GM19438 (cell line): ENCODE data around the gene SHBG.
"Not testable (repeated sequence)": the region's sequence is repeated elsewhere in the genome, so short reads cannot be mapped to it uniquely, and the experiment has no call there.

ENCODE experiments used
- ATAC-seq: cut with Tn5 transposase; IDR thresholded peaks from one replicate; pipeline ENCODE4 v1.9.1; 2021; ENCODE audit warnings: low read depth; ENCODE audit not compliant: unreplicated experiment

SHBG gene

GRCh38 chr17:7641635-7642034 is 11.7 kb downstream of the SHBG start:
- not testable (repeated sequence) for ATAC-seq

DNA sequence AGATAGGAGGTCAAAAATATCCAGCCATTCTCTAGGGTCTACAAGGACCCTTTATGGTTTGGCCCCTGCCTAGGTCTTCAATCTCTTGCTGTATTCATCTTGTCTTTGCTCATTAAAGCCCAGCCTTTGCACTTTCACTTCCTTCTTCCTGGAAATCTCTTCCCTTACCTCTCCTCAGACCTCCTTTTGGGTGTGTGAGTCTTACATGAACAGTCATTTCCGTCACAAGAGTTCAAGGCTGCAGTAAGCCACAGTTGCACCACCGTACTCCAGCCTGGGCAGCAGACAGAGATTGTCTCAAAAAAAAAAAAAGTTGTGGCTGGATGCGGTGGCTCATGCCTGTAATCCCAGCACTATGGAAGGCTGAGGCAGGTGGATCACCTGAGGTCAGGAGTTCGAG is 14.8 kb downstream of the SHBG start:
- ATAC-seq = no peak

GRCh38 chr17:7646457-7646856 is 16.5 kb downstream of the SHBG start:
- no peak for ATAC-seq

GRCh38 chr17:7647018-7647417 is 17.1 kb downstream of the SHBG start:
- no peak for ATAC-seq

DNA sequence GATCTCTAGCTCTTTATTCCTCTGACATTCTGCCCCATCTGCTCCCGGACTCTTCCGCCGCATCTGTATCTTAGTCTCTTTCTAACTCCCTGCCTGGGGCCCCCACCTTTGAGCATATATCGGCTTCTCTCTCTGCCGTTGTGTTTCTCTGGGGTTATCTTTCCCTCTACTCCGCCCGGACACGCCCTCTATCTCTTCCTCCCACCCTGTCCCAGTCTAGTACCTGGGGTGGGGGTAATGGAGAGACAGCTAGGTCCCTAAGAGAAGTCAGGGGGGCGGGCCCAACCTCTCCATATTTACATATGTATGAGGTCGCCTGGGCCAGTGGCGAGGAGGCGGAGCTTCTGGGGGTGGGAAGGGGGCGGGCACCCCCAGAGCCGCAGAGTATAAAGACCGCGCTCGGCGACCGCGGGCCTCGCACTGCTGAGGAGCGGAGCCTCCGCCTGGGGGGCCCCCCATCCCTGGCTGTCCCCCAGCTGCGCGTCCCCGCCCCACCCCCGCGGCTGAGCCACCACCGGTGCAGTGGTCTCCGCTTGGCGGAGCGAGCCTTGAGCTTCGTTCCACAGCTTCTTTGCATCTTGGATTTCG is 20.7 kb downstream of the SHBG start, which contains the start of gene ATP1B2:
TSS of gene ATP1B2 (plus strand) at position 418 of the 588 bp plus-strand sequence. CDS start 593 bp downstream, outside the sequence.
- ATAC-seq = no peak

- no peak for ATAC-seq
Observed at GRCh38 chr17:7651097-7651664, 21.2 kb downstream of the SHBG start.

DNA sequence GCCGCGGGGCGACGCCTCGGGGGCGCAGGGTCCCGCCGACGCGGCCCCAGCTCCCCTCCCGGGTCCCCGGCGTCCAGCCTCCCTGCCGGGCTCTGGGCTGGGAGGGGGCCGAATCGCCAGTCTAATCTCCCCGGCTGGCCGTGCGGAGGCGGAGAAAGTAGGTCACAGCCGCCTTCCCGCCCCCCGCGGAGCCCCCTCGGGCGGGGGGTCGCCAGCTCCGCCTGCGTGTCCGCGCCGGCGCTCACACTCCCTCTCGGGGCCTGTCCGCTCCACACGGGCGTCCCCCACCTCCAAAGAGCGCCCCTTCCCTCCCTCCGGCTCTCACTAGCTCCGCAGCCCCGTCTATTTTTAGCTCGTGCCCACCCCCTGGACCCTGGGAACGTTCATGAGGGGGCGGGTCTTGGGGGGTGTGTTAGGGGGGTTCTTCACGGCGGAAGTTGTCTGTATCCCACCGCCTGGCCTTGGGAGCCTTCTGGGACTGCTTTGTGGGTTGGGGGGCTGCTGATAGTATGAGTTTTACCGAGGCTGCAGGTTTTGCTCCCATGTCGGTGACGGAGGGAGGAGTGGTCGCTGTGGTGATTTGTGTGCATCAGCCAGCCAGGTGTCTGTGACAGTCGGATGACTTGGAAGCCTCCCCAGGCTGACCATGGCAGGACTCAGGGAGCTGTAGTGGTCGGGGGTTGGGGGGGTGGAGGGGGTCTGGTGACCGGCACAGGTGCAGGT is 21.9 kb downstream of the SHBG start:
- ATAC-seq = no peak

- no peak for ATAC-seq
Observed at GRCh38 chr17:7652388-7653356, 22.7 kb downstream of the SHBG start.

DNA sequence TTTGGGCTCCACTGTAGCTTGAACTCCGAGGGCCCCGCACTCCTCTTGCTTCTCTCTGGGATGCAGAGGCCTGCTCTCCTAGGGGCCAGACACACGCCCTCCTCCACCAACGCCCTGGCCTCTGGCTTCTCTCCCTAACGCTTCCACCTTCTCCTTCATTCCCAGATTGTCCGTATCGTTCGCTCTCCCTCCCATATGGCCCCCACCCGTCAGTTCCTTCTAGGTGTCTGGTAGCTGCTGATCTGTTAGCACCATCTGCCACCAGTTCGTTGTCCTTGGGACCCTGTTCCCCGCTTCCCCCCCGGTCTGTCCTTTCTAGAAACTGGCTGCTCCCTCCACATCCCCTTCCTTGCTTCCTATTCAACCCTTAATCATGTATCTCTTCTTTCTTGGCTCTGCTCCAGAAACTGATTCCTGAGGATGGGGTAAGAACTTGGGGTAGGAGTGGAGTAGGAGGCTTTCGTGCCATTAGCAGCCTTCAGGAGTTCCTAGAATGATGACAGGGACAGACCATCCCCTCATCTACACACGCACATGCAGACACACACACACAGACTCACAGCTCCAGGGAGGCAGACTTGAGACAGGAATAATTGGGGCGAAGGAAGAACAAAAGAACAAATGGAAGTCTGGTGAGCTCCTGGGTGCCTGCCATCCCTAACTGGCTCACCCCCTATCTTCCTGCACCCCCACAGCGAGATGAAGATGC is 25.1 kb downstream of the SHBG start:
- ATAC-seq = no peak

DNA sequence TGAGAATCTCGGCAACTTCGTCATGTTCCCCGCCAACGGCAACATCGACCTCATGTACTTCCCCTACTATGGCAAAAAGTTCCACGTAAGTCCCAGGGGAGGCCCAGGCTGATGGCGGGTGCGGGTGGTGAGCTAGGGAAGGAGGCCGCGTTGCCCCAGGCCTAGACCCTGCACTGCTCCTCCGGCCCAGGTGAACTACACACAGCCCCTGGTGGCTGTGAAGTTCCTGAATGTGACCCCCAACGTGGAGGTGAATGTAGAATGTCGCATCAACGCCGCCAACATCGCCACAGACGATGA is 25.6 kb downstream of the SHBG start:
- no peak for ATAC-seq

DNA sequence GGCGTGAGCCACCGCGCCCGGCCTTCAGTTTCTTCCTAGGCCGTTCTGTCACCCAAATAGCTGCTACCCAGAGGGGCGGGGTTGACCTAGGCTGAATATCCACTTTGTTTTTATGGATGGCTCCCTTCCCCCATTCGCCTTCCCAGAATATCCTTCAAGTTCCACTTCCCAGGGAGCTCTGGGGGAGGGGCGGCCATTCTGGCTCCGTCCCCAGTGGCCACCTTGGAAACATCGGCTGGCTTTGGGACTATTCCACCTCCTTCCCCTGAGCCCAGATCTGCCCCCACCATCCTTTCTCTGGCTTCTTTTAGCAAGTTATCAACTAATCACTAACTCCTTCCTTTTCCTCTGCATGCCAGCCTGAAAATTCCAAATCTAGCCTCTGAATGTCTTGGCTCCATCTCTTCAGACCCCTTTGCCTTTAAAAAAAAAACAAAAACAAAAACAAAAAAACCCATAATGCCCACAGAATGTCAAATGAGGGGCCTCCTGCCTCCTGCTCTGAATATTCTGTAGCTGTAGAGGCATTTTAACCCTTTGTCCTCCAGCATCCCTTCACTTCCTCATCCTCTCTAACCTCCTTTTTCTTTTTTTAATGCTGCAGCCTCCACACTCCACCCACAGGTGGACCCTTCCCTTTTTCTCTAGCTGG is 27.1 kb downstream of the SHBG start:
- no peak for ATAC-seq

- no peak for ATAC-seq
Observed at GRCh38 chr17:7667656-7668406, 37.9 kb downstream of the SHBG start.

GRCh38 chr17:7668482-7668881 is 38.5 kb downstream of the SHBG start:
- no peak for ATAC-seq

DNA sequence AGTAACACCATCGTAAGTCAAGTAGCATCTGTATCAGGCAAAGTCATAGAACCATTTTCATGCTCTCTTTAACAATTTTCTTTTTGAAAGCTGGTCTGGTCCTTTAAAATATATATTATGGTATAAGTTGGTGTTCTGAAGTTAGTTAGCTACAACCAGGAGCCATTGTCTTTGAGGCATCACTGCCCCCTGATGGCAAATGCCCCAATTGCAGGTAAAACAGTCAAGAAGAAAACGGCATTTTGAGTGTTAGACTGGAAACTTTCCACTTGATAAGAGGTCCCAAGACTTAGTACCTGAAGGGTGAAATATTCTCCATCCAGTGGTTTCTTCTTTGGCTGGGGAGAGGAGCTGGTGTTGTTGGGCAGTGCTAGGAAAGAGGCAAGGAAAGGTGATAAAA is 43.3 kb downstream of the SHBG start:
- ATAC-seq = no peak

GRCh38 chr17:7674934-7675333 is 45.0 kb downstream of the SHBG start:
- no peak for ATAC-seq

GRCh38 chr17:7676533-7676932 is 46.6 kb downstream of the SHBG start:
- no peak for ATAC-seq

DNA sequence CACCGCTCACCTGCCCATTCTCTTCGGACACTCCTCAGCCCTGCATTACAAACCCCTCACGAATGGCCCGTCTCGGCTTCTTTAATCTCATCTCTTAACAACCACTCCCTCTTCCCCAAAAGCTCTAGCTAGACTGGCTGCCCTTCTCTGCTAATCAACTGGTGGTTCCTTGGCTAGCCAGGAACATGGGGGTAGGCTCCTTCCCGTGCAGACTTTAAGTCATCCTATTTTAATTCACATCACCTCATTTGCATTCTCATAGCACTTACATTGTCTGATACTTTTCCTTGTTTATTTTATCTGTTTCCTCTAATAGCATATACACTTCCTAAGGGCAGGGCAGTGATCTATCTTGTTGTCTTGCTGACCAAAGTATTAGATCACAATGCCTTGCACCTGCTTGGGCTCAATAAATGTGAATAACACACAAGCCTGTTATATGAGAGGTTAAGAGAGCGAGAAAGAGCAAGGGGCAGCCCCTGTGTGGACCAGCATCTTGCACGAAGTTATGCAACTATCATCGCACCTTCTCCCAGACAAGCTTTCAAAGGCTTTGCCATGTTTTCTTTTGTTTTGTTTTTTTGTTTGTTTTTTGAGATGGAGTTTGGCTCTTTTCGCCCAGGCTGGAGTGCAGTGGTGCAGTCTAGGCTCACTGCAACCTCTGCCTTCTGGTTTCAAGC is 47.6 kb downstream of the SHBG start:
- ATAC-seq = no peak
